Mucosa of stomach (tissue), 1 donor: ENCODE measurements around the gene HOMER2.
"Not testable (repeated sequence)": the region's sequence is repeated elsewhere in the genome, so short reads cannot be mapped to it uniquely, and the experiment has no call there.

Source experiments
- H3K27me3 ChIP-seq: one replicate; pipeline ENCODE4 v1.7.0; 2013; ENCODE audit warnings: mild to moderate bottlenecking, low read length; ENCODE audit not compliant: control insufficient read depth, insufficient read depth
- H3K36me3 ChIP-seq: one replicate; pipeline ENCODE4 v1.7.0; 2013; ENCODE audit warnings: low read length; ENCODE audit not compliant: control insufficient read depth, insufficient read depth
- H3K4me1 ChIP-seq: one replicate; pipeline ENCODE4 v1.7.0; 2013; ENCODE audit warnings: mild to moderate bottlenecking, low read length; ENCODE audit not compliant: control insufficient read depth, insufficient read depth
- H3K4me3 ChIP-seq: one replicate; pipeline ENCODE4 v1.7.0; 2013; ENCODE audit warnings: low read length
- H3K9ac ChIP-seq: one replicate; pipeline ENCODE4 v1.7.0; 2013; ENCODE audit warnings: mild to moderate bottlenecking, low read length, moderate library complexity
- H3K9me3 ChIP-seq: one replicate; pipeline ENCODE4 v1.7.0; 2013; ENCODE audit warnings: mild to moderate bottlenecking, low read length, moderate library complexity; ENCODE audit not compliant: control insufficient read depth
- donor health status: Pancreatic carcinoma.

The HOMER2 gene

DNA sequence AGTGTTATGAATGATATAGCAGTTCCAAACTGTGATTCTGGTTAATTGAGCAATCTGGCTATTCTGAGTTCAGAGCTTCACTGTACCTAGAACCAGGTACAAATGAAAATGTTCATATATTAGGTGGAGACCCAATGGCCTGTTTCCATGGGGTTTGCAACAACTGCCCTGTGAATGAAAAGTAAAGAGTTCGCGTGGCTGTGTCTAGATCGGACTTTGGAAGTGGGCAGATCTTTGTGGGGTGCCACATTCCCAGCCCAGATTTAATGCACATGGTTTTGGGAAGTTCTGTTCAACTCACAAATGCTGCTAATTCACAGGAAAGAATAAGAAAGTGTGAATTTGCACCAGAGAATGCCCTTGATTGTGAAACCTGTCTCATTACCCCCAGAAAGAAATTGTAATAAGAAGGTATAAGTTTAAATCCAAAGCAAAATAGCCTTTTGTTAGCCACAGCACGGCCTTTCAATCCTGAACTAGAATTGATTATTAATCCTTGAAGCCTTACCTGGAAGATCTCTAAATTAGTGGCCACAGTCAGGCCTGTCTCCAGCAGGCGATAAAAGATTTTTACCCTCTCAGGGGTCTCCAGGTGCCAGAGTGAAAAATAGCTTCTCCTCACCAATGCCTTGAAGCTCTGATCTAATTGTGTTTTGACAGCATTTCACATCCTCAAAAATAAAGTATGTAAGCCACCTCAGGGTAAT, 120.5 kb downstream of the HOMER2 start:
- peaks cover 15% of the 10 kb centered on the region for H3K4me1 ChIP-seq
- H3K4me3 ChIP-seq: no peak overlapping the region
- no peaks in the 10 kb centered on the region for H3K27me3 ChIP-seq
- no peaks in the 10 kb centered on the region for H3K9me3 ChIP-seq
- H3K9ac ChIP-seq: no peak overlapping the region
- H3K36me3 ChIP-seq: peaks cover 6% of the 10 kb centered on the region

DNA sequence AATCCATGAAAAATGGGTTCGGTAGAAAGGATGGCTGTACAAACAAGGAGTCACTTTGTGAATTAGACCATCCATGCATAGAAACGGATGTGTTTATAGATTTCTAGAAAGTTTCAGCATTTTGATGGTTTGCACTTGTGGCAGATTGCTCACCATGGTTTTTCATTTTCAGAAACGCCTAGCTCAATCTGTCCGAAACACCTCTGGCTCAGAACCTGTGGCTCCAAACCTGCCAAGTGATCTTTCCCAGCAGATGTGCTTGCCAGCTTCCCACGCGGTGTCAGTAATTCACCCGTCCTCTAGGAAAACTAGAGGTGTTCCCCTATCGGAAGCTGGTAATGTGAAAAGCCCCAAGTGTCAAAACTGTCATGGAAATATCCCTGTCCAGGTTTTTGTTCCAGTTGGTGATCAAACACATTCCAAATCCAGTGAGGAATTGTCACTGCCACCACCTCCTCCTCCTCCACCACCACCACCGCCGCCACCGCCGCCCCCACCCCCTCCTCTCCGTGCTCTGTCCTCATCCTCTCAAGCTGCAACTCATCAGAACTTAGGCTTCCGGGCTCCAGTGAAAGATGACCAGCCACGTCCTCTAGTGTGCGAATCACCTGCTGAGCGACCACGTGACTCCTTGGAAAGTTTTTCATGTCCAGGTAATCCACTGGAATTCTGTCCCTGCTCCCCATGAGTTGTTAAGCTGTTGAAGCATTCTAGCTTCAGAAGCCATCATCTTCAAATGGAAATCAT, 121.9 kb downstream of the HOMER2 start:
- no peaks in the 10 kb centered on the region for H3K27me3 ChIP-seq
- H3K9me3 ChIP-seq: no peaks in the 10 kb centered on the region
- H3K36me3 ChIP-seq: peaks cover 6% of the 10 kb centered on the region
- no peak overlapping the region for H3K4me3 ChIP-seq
- no peak overlapping the region for H3K9ac ChIP-seq
- peaks cover 15% of the 10 kb centered on the region for H3K4me1 ChIP-seq

DNA sequence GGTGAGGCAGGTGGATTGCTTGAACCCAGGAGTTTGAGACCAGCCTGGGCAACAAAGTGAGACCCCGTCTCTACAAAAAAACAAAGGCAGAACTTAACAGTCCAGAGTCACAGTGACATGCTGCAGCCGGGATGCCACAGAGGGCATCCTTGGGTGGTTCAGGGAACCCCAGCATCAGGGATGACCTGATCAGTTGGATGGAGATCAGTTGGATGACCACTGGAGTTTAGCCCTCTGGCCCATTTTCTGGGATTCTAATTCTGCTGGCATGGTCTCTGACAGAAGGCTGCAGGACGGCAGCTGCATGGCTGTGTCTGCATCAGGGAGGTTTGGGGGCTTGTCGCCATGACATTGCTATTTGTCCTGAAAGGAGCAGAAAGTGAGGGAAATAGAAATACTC, 123.3 kb downstream of the HOMER2 start:
- H3K27me3 ChIP-seq: no peaks in the 10 kb centered on the region
- peaks cover 15% of the 10 kb centered on the region for H3K4me1 ChIP-seq
- H3K36me3 ChIP-seq: peaks cover 2% of the 10 kb centered on the region
- no peaks in the 10 kb centered on the region for H3K9me3 ChIP-seq
- H3K9ac ChIP-seq: no peak overlapping the region
- H3K4me3 ChIP-seq: no peak overlapping the region

DNA sequence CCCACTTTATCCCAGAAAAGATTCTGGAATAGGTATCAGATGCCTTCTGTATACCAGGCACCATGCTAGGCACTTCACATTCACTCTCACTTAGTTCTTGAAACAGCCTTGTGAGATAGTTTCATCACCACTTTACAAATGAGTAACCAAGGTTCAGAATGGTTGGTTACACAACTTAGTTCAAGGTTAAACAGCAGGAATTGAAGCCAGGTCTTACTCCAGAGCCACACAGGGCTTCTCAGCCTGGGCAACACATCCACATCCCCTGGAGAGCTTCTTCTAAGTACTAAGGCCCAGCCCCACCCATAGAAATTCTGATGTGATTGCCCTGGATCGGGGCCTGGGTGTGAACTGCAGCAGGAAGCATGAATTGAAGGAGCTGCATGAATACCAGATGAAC, 124.4 kb downstream of the HOMER2 start:
- no peak overlapping the region for H3K4me3 ChIP-seq
- H3K36me3 ChIP-seq: no peaks in the 10 kb centered on the region
- no peaks in the 10 kb centered on the region for H3K9me3 ChIP-seq

DNA sequence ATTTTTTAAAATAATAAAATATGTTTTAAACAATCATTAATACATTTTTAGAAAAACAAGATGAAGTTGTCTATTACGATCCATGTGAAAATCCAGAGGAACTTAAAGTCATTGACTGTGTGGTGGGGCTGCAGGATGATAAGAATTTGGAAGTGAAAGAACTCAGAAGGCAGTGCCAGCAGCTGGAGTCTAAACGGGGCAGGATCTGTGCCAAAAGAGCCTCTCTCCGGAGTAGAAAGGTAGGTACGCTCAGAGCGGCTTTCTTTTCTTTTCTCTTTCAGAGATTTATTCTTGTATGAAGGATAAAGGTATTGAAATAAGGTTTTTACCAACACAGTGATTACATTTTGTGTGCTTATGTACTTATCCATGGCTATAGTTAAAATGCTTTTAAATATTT, 129.5 kb downstream of the HOMER2 start:
- H3K9ac ChIP-seq: no peak overlapping the region
- no peak overlapping the region for H3K4me3 ChIP-seq
- no peaks in the 10 kb centered on the region for H3K4me1 ChIP-seq
- H3K27me3 ChIP-seq: no peaks in the 10 kb centered on the region
- H3K36me3 ChIP-seq: no peaks in the 10 kb centered on the region
- H3K9me3 ChIP-seq: no peaks in the 10 kb centered on the region

More for the DNA sequence above, 124.4 kb downstream of the HOMER2 start:
- peaks cover 15% of the 10 kb centered on the region for H3K4me1 ChIP-seq
- no peaks in the 10 kb centered on the region for H3K27me3 ChIP-seq
- H3K9ac ChIP-seq: no peak overlapping the region

DNA sequence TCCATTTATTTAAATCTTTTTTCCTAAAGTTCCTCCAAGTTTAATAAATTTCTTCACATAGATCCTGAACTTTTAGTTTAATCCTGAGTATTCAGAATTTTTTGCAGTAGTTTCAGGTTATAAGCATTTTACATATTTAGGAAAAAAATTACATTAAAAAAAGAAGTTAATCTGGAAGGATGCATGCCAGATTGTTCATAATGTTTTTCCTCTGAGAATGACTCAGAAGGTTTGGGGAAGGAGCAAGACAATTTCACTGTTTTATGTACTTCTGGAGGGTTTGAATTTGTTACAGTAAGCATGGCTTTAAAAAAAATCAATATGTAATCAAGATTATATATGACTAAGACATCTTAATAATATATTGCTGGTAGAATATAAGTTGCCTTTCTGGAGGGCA, 130.7 kb downstream of the HOMER2 start:
- H3K36me3 ChIP-seq, H3K4me1 ChIP-seq, H3K9me3 ChIP-seq, H3K27me3 ChIP-seq, H3K9ac ChIP-seq, H3K4me3 ChIP-seq: not testable (repeated sequence)

DNA sequence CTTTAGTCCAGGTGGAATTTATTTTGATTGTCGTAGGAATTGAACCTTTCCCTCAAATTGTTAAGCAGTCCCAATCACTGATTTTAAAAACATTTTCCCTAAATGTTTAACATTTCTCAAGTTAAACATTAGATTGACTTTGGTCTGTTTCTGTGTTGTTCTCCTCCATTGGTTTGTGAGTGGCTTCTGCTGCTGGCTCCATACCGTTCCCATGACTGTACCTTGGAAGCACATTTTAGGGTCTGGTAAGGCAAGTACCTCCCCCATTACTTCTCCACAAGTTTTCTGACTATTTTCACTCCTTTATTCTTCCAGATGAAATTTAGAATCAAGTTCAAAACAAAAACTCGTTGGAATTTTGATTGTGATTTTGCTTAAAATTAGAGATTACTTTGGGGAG, 131.1 kb downstream of the HOMER2 start:
- H3K4me3 ChIP-seq, H3K36me3 ChIP-seq: not testable (repeated sequence)

DNA sequence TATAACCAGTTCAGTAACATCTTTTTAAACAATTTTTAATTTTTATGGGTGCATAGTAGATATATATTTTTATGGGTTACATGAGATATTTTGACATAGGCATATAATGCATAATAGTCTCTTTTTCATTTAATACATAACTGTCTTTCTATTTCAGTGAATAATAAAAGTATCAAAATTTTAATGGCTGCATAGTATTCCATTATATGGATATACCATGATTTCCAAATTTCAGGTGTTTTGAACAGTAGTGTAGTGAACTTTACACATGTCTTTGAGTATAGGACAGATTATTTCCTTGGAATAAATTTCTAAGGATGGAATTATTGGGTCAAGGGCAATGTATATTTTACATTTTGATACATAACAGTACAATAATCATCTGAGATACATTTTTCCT, 132.4 kb downstream of the HOMER2 start:
- no peaks in the 10 kb centered on the region for H3K27me3 ChIP-seq
- no peak overlapping the region for H3K9ac ChIP-seq
- H3K36me3 ChIP-seq: no peaks in the 10 kb centered on the region
- H3K4me1 ChIP-seq: no peaks in the 10 kb centered on the region
- no peaks in the 10 kb centered on the region for H3K9me3 ChIP-seq
- H3K4me3 ChIP-seq: no peak overlapping the region

More for the DNA sequence above, 131.1 kb downstream of the HOMER2 start:
- not testable (repeated sequence) for H3K4me1 ChIP-seq, H3K27me3 ChIP-seq, H3K9me3 ChIP-seq, H3K9ac ChIP-seq

DNA sequence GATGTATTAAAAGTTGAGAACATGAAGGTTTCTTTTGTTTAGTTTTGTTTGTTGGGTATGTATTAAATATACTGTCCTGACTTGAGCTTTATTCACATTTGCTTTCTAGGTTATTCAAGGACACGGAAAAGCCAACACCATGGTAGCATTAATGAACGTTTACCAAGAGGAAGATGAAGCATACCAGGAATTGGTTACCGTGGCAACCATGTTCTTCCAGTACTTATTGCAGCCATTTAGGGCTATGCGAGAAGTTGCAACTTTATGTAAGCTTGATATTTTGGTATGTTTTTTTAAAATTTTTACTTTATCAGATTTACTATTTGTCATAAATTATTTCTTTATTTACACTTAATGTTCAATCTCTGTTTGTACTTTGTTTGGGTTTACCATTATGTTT, 139.5 kb downstream of the HOMER2 start:
- Histone ChIP-seq H3K36me3 (no peaks in the 10 kb centered on the region), H3K4me1 (peaks cover 4% of the 10 kb centered on the region), H3K9me3 (no peaks in the 10 kb centered on the region), H3K27me3 (no peaks in the 10 kb centered on the region), H3K9ac (no peak overlapping the region), H3K4me3 (no peak overlapping the region)

DNA sequence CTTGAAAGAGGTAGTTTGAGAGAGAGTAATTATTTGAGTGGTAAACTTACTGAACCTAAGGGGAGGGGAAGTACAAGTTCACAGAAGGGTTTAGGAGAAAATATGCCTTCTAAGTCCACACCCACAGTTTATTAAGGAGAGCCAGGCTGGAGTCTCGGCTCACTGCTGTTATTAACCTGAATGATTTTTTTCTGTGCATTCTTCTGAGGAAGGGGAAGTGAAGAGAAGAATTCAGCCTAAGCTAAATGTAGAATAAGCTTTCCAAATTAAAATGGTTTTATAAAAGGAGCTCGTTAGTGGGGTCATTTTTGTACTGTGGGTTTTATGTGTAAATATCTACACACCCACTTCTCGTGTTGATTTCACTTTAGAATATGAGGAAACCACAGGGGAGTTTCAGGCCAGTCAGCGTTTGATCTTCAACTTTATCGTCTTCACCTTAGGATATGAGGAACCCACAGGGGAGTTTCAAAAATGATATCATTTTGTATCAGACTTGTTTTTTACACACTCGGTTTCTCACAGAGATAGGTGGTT, 141.6 kb downstream of the HOMER2 start:
- H3K9ac ChIP-seq: peak overlapping the region; percentile 96
- H3K27me3 ChIP-seq: no peaks in the 10 kb centered on the region
- H3K4me1 ChIP-seq: peaks cover 4% of the 10 kb centered on the region
- H3K4me3 ChIP-seq: peak overlapping the region; percentile 81
- H3K36me3 ChIP-seq: no peaks in the 10 kb centered on the region
- no peaks in the 10 kb centered on the region for H3K9me3 ChIP-seq

DNA sequence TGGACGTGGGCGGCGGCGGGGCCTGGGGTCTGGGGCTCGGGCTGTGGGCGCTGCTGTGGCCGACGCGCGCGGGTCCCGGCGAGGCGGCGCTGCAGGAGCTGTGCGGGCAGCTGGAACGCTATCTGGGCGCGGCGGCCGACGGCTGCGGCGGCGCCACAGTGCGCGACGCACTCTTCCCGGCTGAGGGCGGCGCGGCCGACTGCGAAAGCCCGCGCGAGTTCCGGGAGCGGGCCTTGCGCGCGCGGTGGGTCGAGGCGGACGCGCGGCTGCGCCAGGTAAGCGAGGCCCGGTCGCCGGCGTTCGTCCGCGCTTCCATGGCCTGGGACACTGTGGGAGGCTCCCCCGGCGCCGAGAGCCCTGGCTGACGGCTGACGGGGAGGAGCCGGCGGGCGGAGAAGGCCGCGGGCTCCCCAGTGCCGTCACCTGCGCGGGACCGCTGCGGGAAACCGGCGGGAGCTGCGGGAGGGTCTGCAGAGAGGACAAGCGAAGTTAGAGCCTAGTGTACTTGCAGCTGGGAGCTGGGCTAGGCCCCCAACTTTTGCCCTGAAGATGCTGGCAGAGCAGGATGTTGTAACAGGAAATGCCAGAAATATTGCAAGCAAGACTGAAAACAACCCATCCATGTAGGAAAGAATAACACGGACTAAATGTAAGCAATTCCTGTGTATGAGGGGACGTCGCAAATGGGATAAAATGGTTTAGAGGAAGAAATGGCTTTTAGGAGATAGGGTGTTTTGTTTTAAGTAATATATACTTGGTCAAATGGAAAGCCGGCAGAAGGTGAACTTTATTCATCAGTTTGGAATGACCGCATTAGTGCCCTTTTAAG, 142.2 kb downstream of the HOMER2 start:
- H3K27me3 ChIP-seq: no peaks in the 10 kb centered on the region
- H3K9me3 ChIP-seq: no peaks in the 10 kb centered on the region
- no peaks in the 10 kb centered on the region for H3K36me3 ChIP-seq
- H3K9ac ChIP-seq: peak overlapping the region; percentile 96
- H3K4me1 ChIP-seq: peaks cover 4% of the 10 kb centered on the region
- peak overlapping the region; percentile 81 for H3K4me3 ChIP-seq
